GM23338 (cell line): Measurements from ENCODE around the gene NTNG1. TPM values are rescaled to one million over a fixed set of nuclear protein-coding genes. Genes with fewer than 3 reads are reported as not detected.

Source experiments
- ATAC-seq: fragments of 200-7000 bp; cut with Tn5 transposase; 3 replicates; pipeline ENCODE4 v1.9.1; 2020
- DNase-seq: peaks from one replicate; pipeline ENCODE4 v3.0.0-alpha.2; 2015; ENCODE audit warnings: low spot score
- H2AFZ ChIP-seq: fragments of 200-600 bp; sonication (generic); 2 replicates; pipeline ENCODE4 v1.8.0; 2016; ENCODE audit warnings: antibody characterized with exemption, mild to moderate bottlenecking, moderate library complexity
- H3F3A ChIP-seq: fragments of 200-600 bp; sonication (generic); replicated peaks from 2 replicates; pipeline ENCODE4 v1.8.0; 2017; ENCODE audit warnings: antibody characterized with exemption, mixed run types, low read depth
- H3K27ac ChIP-seq: fragments of 200-600 bp; sonication (generic); 2 replicates; pipeline ENCODE4 v1.6.1; 2016; ENCODE audit warnings: low read depth
- H3K27me3 ChIP-seq: fragments of 200-600 bp; sonication (generic); 2 replicates; pipeline ENCODE4 v1.8.0; 2016; ENCODE audit warnings: mild to moderate bottlenecking, mixed run types, moderate library complexity; ENCODE audit not compliant: insufficient read depth
- H3K36me3 ChIP-seq: fragments of 200-600 bp; sonication (generic); 2 replicates; pipeline ENCODE4 v1.8.0; 2016; ENCODE audit warnings: mild to moderate bottlenecking; ENCODE audit not compliant: insufficient read depth
- H3K4me1 ChIP-seq: fragments of 200-600 bp; sonication (generic); 2 replicates; pipeline ENCODE4 v1.8.0; 2016; ENCODE audit warnings: mild to moderate bottlenecking, moderate library complexity; ENCODE audit not compliant: insufficient read depth
- H3K4me2 ChIP-seq: fragments of 200-600 bp; sonication (generic); 2 replicates; pipeline ENCODE4 v1.7.1; 2017; ENCODE audit warnings: mixed run types
- H3K4me3 ChIP-seq: fragments of 200-600 bp; sonication (generic); 2 replicates; pipeline ENCODE4 v1.6.1; 2016; ENCODE audit warnings: mixed run types
- H3K79me2 ChIP-seq: fragments of 200-600 bp; sonication (generic); replicated peaks from 2 replicates; pipeline ENCODE4 v1.8.0; 2017; ENCODE audit warnings: mild to moderate bottlenecking; ENCODE audit not compliant: insufficient read depth
- H3K9me2 ChIP-seq: fragments of 200-600 bp; sonication (generic); 2 replicates; pipeline ENCODE4 v1.8.0; 2017; ENCODE audit not compliant: insufficient read depth
- H4K20me1 ChIP-seq: fragments of 200-600 bp; sonication (generic); replicated peaks from 2 replicates; pipeline ENCODE4 v1.8.0; 2017; ENCODE audit warnings: mild to moderate bottlenecking; ENCODE audit not compliant: insufficient read depth
- H3K27ac Mint-ChIP-seq: 2 replicates; pipeline ENCODE4 v1.8.0; 2020; ENCODE audit warnings: inconsistent platforms, mild to moderate bottlenecking, moderate library complexity, mixed read lengths
- H3K27me3 Mint-ChIP-seq: 3 replicates; pipeline ENCODE4 v1.8.0; 2022; ENCODE audit warnings: low read depth, mild to moderate bottlenecking, moderate library complexity, mixed read lengths, inconsistent platforms; ENCODE audit not compliant: insufficient read depth, poor library complexity
- H3K36me3 Mint-ChIP-seq: 3 replicates; pipeline ENCODE4 v1.8.0; 2021; ENCODE audit warnings: low read depth, mild to moderate bottlenecking, inconsistent platforms, moderate library complexity, mixed read lengths
- H3K4me1 Mint-ChIP-seq: 3 replicates; pipeline ENCODE4 v1.8.0; 2020; ENCODE audit warnings: mild to moderate bottlenecking, inconsistent platforms, mixed read lengths
- H3K4me3 Mint-ChIP-seq: 3 replicates; pipeline ENCODE4 v1.8.0; 2021; ENCODE audit warnings: moderate library complexity, mild to moderate bottlenecking, inconsistent platforms, mixed read lengths
- H3K9me3 Mint-ChIP-seq: 3 replicates; pipeline ENCODE4 v1.8.0; 2020; ENCODE audit warnings: moderate library complexity, mild to moderate bottlenecking, inconsistent platforms, mixed read lengths
- CREB1 ChIP-seq: fragments of 250-450 bp; sonication (Bioruptor Pico); IDR thresholded peaks from 2 replicates; pipeline ENCODE4 v1.5.0; 2020; ENCODE audit warnings: low read depth, mild to moderate bottlenecking, moderate library complexity
- CTCF ChIP-seq, 2 experiments: fragments of 200-600 bp in 1 of 2; sonication (generic) in 1 of 2; conservative IDR thresholded peaks; 2 replicates each; pipeline versions ENCODE4 v1.5.1 to v1.6.1; 2016 to 2017; ENCODE audit warnings: antibody characterized with exemption in 2 of 2, low read depth in 2 of 2, mild to moderate bottlenecking in 2 of 2, moderate library complexity in 1 of 2
- ETS1 ChIP-seq: IDR thresholded peaks from 2 replicates; pipeline ENCODE4 v1.6.1; 2016; ENCODE audit warnings: antibody characterized with exemption
- EZH2 ChIP-seq: fragments of 200-600 bp; sonication (generic); IDR thresholded peaks from one replicate; pipeline ENCODE4 v1.8.0; 2017; ENCODE audit warnings: antibody characterized with exemption, mild to moderate bottlenecking, low read depth; ENCODE audit not compliant: unreplicated experiment
- EZH2phosphoT487 ChIP-seq: fragments of 200-600 bp; sonication (generic); IDR thresholded peaks from one replicate; pipeline ENCODE4 v1.8.1; 2018; ENCODE audit warnings: antibody characterized with exemption; ENCODE audit not compliant: unreplicated experiment
- JUNB ChIP-seq: IDR thresholded peaks from one replicate; pipeline ENCODE4 v1.6.1; 2016; ENCODE audit warnings: antibody characterized with exemption; ENCODE audit not compliant: unreplicated experiment
- POLR2AphosphoS5 ChIP-seq: IDR thresholded peaks from 2 replicates; pipeline ENCODE4 v1.6.1; 2016; ENCODE audit warnings: antibody characterized with exemption, low read depth
- REST ChIP-seq: IDR thresholded peaks from one replicate; pipeline ENCODE4 v1.6.1; 2018; ENCODE audit warnings: antibody characterized with exemption; ENCODE audit not compliant: unreplicated experiment
- ZNF331 ChIP-seq: fragments of 250-450 bp; sonication (Bioruptor Pico); IDR thresholded peaks from 2 replicates; pipeline ENCODE4 v1.5.0; 2020; ENCODE audit warnings: low read depth, mild to moderate bottlenecking, moderate library complexity
- polyA plus RNA-seq: library from polyadenylated mRNA; unstranded; fragments of >200 nt; fragmentation: Nextera tagmentation; extraction: Ambion mirVana; gene quantifications from 2 replicates; pipeline ENCODE4 v1.2.1, GENCODE V29; 2016
- total RNA-seq: library from RNA; depleted of rRNA; stranded (reverse); fragments of >200 nt; shearing (Covaris generic); gene quantifications from 2 replicates; pipeline ENCODE4 v1.2.3, GENCODE V29; 2014

Gene NTNG1
- total and polyA plus RNA-seq, 2 experiments from 2014 or later, result 7.2 to 10.3 TPM

- TF ChIP-seq REST, result no peak
Observed at GRCh38 chr1:107378426-107378825, 237.6 kb downstream of the NTNG1 start (continued).

GRCh38 chr1:107378866-107379265, 238.0 kb downstream of the NTNG1 start:
- Histone ChIP-seq H3K4me1 (peaks cover 6% of the 10 kb centered on the region; the same call in 1 of the 2 replicates), H3K4me3 (no peak overlapping the region), H3K27ac (no peak overlapping the region), H3K36me3 (no peaks in the 10 kb centered on the region), H3K9me2 (peaks cover 7% of the 10 kb centered on the region), H3K4me2 (no peak overlapping the region), H3F3A (no peaks in the 10 kb centered on the region), H4K20me1 (no peaks in the 10 kb centered on the region), H3K27me3 (no peaks in the 10 kb centered on the region), H3K79me2 (no peaks in the 10 kb centered on the region), H2AFZ (no peak overlapping the region)
- Mint-ChIP-seq H3K27ac (no peak overlapping the region), H3K9me3 (no peaks in the 10 kb centered on the region), H3K4me1 (peaks cover 14% of the 10 kb centered on the region; the same call in 2 of the 3 replicates), H3K36me3 (no peaks in the 10 kb centered on the region), H3K27me3 (peaks cover 6% of the 10 kb centered on the region), H3K4me3 (no peak overlapping the region)
- no peak for ATAC-seq
- DNase-seq, result no peak
- no peak for TF ChIP-seq CREB1 (CRISPR knock-in tag)
- TF ChIP-seq CTCF (conservative IDR thresholded peaks at IDR 0.05; ENCODE audit: low read depth in 2 of 2), result no peak
- no peak for TF ChIP-seq POLR2AphosphoS5
- TF ChIP-seq JUNB, result no peak
- TF ChIP-seq ZNF331 (CRISPR knock-in tag), result no peak
- no peak for TF ChIP-seq EZH2
- no peak for TF ChIP-seq EZH2phosphoT487
- no peak for TF ChIP-seq ETS1
- TF ChIP-seq REST, result no peak
